IMR-90 (cell line): ENCODE data around the gene RNF144A. TPM values are rescaled to one million over a fixed set of nuclear protein-coding genes. Genes with fewer than 3 reads are reported as not detected.

Source experiments
- ATAC-seq: fragments of 200-7000 bp; cut with Tn5 transposase; 2 replicates; pipeline ENCODE4 v1.9.1; 2020; ENCODE audit warnings: low read depth, mild to moderate bottlenecking, moderate library complexity
- BruUV-seq: library from RNA; stranded (reverse); fragments of 400-500 nt; replicated peaks from 2 replicates; lab custom pipeline; 2021; lab: Mats Ljungman, UMichigan
- CTCF ChIA-PET: fragments of 300-600 bp; formaldehyde crosslinking; extraction: SDS; loops from one replicate; lab custom pipeline; 2021; ENCODE audit warnings: antibody characterized with exemption; lab: Yijun Ruan, JAX
- POLR2A ChIA-PET: fragments of 300-600 bp; sonication (Branson Sonifier 250); formaldehyde crosslinking; loops from one replicate; lab custom pipeline; 2022; ENCODE audit warnings: antibody characterized with exemption; ENCODE audit not compliant: unreplicated experiment; lab: Charles Lee
- DNase-seq: peaks from one replicate; pipeline ENCODE4 v3.0.0; 2013
- H2AFZ ChIP-seq: replicated peaks from 2 replicates; pipeline ENCODE3; 2013; ENCODE audit warnings: low read length, mild to moderate bottlenecking; ENCODE audit not compliant: poor library complexity
- H2AK5ac ChIP-seq: 2 replicates; pipeline ENCODE4 v1.6.1; 2013; ENCODE audit warnings: low read depth, low read length, inconsistent platforms
- H2AK9ac ChIP-seq: replicated peaks from 2 replicates; pipeline ENCODE3; 2013; ENCODE audit warnings: mild to moderate bottlenecking, low read depth, low read length, moderate library complexity; ENCODE audit not compliant: poor library complexity
- H2BK120ac ChIP-seq: 2 replicates; pipeline ENCODE4 v1.6.1; 2013; ENCODE audit warnings: low read depth, low read length, inconsistent platforms
- H2BK15ac ChIP-seq: 3 replicates; pipeline ENCODE4 v1.6.1; 2013; ENCODE audit warnings: low read depth, low read length, inconsistent platforms
- H2BK20ac ChIP-seq: 2 replicates; pipeline ENCODE4 v1.6.1; 2013; ENCODE audit warnings: low read depth, mild to moderate bottlenecking, inconsistent platforms, low read length, moderate library complexity
- H2BK5ac ChIP-seq: 2 replicates; pipeline ENCODE4 v1.6.1; 2013; ENCODE audit warnings: mild to moderate bottlenecking, low read depth, low read length, inconsistent platforms; ENCODE audit not compliant: poor library complexity, severe bottlenecking
- H3K14ac ChIP-seq: replicated peaks from 2 replicates; pipeline ENCODE4 v1.6.1; 2013; ENCODE audit warnings: low read depth, low read length, inconsistent platforms
- H3K18ac ChIP-seq: 2 replicates; pipeline ENCODE4 v1.6.1; 2013; ENCODE audit warnings: low read depth, low read length, control low read depth
- H3K23ac ChIP-seq: 2 replicates; pipeline ENCODE4 v1.6.1; 2013; ENCODE audit warnings: low read depth, low read length, inconsistent platforms
- H3K27ac ChIP-seq: 2 replicates; pipeline ENCODE4 v1.5.1; 2013; ENCODE audit warnings: mild to moderate bottlenecking, control low read depth, low read length; ENCODE audit not compliant: insufficient read depth
- H3K27me3 ChIP-seq: 2 replicates; pipeline ENCODE4 v1.6.1; 2013; ENCODE audit warnings: low read length; ENCODE audit not compliant: control insufficient read depth, insufficient read depth
- H3K36me3 ChIP-seq: 2 replicates; pipeline ENCODE4 v1.6.1; 2013; ENCODE audit warnings: low read length, mixed read lengths; ENCODE audit not compliant: control insufficient read depth, insufficient read depth
- H3K4ac ChIP-seq: 2 replicates; pipeline ENCODE4 v1.6.1; 2013; ENCODE audit warnings: low read depth, low read length, inconsistent platforms
- H3K4me1 ChIP-seq: 2 replicates; pipeline ENCODE4 v1.6.1; 2013; ENCODE audit warnings: low read length, mixed read lengths; ENCODE audit not compliant: control insufficient read depth, insufficient read depth
- H3K4me2 ChIP-seq: 2 replicates; pipeline ENCODE4 v1.6.1; 2013; ENCODE audit warnings: low read depth, mild to moderate bottlenecking, control low read depth, low read length, moderate library complexity
- H3K4me3 ChIP-seq: 2 replicates; pipeline ENCODE4 v1.5.1; 2013; ENCODE audit warnings: low read depth, mild to moderate bottlenecking, control low read depth, low read length, moderate library complexity; ENCODE audit not compliant: insufficient read depth
- H3K56ac ChIP-seq: 2 replicates; pipeline ENCODE4 v1.6.1; 2013; ENCODE audit warnings: low read length, inconsistent platforms; ENCODE audit not compliant: insufficient read depth; ENCODE audit errors: extremely low read depth
- H3K79me1 ChIP-seq, 2 experiments: 2 replicates each; pipeline ENCODE4 v1.6.1; 2013; ENCODE audit warnings: low read length in 2 of 2, inconsistent platforms in 1 of 2, low read depth in 1 of 2
- H3K9ac ChIP-seq: 2 replicates; pipeline ENCODE4 v1.6.1; 2013; ENCODE audit warnings: low read depth, low read length, control low read depth
- H3K9me1 ChIP-seq: 2 replicates; pipeline ENCODE4 v1.6.1; 2013; ENCODE audit warnings: low read length, inconsistent platforms; ENCODE audit not compliant: insufficient read depth
- H3K9me3 ChIP-seq: 2 replicates; pipeline ENCODE4 v1.6.1; 2013; ENCODE audit warnings: low read length; ENCODE audit not compliant: control insufficient read depth, insufficient read depth
- H4K20me1 ChIP-seq: 2 replicates; pipeline ENCODE4 v1.6.1; 2013; ENCODE audit warnings: low read length, inconsistent platforms; ENCODE audit not compliant: insufficient read depth
- H4K5ac ChIP-seq: 2 replicates; pipeline ENCODE4 v1.6.1; 2013; ENCODE audit warnings: mild to moderate bottlenecking, low read depth, low read length, control low read depth
- H4K8ac ChIP-seq, 2 experiments: 2 replicates each; pipeline ENCODE4 v1.6.1; 2013; ENCODE audit warnings: low read depth in 2 of 2, low read length in 2 of 2, control low read depth in 1 of 2, inconsistent platforms in 1 of 2
- H4K91ac ChIP-seq: 2 replicates; pipeline ENCODE4 v1.6.1; 2013; ENCODE audit warnings: low read depth, low read length, inconsistent platforms; ENCODE audit not compliant: insufficient read depth
- BHLHE40 ChIP-seq: fragments of 150-350 bp; IDR thresholded peaks from 2 replicates; pipeline ENCODE4 v1.6.1; 2016; ENCODE audit warnings: mild to moderate bottlenecking, low read depth, low read length
- CEBPB ChIP-seq: IDR thresholded peaks from 2 replicates; pipeline ENCODE4 v1.6.1; 2012; ENCODE audit warnings: low read depth, low read length, improper control_type of control experiment
- CHD1 ChIP-seq: IDR thresholded peaks from 2 replicates; pipeline ENCODE4 v1.6.1; 2012; ENCODE audit warnings: low read depth, low read length, improper control_type of control experiment
- FOS ChIP-seq: fragments of 150-350 bp; IDR thresholded peaks from 2 replicates; pipeline ENCODE4 v1.6.1; 2016; ENCODE audit warnings: low read depth, low read length
- MAFK ChIP-seq: IDR thresholded peaks from 2 replicates; pipeline ENCODE4 v1.6.1; 2012; ENCODE audit warnings: low read depth, low read length, improper control_type of control experiment
- MAZ ChIP-seq: IDR thresholded peaks from 2 replicates; pipeline ENCODE4 v1.6.1; 2012; ENCODE audit warnings: low read depth, mild to moderate bottlenecking, low read length, improper control_type of control experiment, moderate library complexity, borderline replicate concordance
- MXI1 ChIP-seq: IDR thresholded peaks from 2 replicates; pipeline ENCODE4 v1.6.1; 2012; ENCODE audit warnings: low read depth, mild to moderate bottlenecking, low read length, moderate library complexity, borderline replicate concordance
- NFE2L2 ChIP-seq: fragments of 150-350 bp; IDR thresholded peaks from 2 replicates; pipeline ENCODE4 v1.6.1; 2016; ENCODE audit warnings: low read depth, mild to moderate bottlenecking, low read length
- POLR2A ChIP-seq: IDR thresholded peaks from 2 replicates; pipeline ENCODE4 v1.6.1; 2012; ENCODE audit warnings: mild to moderate bottlenecking, low read depth, low read length
- RAD21 ChIP-seq: IDR thresholded peaks from 2 replicates; pipeline ENCODE4 v1.6.1; 2012; ENCODE audit warnings: low read length, improper control_type of control experiment
- RCOR1 ChIP-seq: IDR thresholded peaks from 2 replicates; pipeline ENCODE4 v1.6.1; 2012; ENCODE audit warnings: mild to moderate bottlenecking, low read length, improper control_type of control experiment; ENCODE audit not compliant: insufficient replicate concordance
- RFX5 ChIP-seq: IDR thresholded peaks from 2 replicates; pipeline ENCODE4 v1.8.0; 2012; ENCODE audit warnings: low read depth, mild to moderate bottlenecking, low read length, moderate library complexity
- SMC3 ChIP-seq: fragments of 150-350 bp; IDR thresholded peaks from 2 replicates; pipeline ENCODE4 v1.6.1; 2016; ENCODE audit warnings: low read depth, mild to moderate bottlenecking, antibody characterized with exemption, low read length, moderate library complexity
- WGBS, 2 experiments: methylation state at CpG; one replicate each; pipeline versions ENCODE4 v1.1.5 to v1.1.7; 2013; ENCODE audit warnings: missing lambda C conversion rate in 2 of 2; ENCODE audit not compliant: insufficient read length in 1 of 2; ENCODE audit errors: extremely low coverage in 2 of 2; 5-methylcytosine and 5-hydroxymethylcytosine counted together
- dilution Hi-C: fragments of 300-500 bp; cut with HindIII; formaldehyde crosslinking; loops from one replicate; pipeline ENCODE4 v1.14.3; 2018; ENCODE audit warnings: low sequenced_read_pairs; ENCODE audit not compliant: unreplicated experiment
- in situ Hi-C: fragments of 300-500 bp; cut with MboI; formaldehyde crosslinking; loops from 3 replicates; pipeline ENCODE4 v1.14.3; 2019; ENCODE audit warnings: low sequenced_read_pairs, inconsistent platforms, mixed read lengths
- intact Hi-C: fragments of 100-400 bp; cut with micrococcal nuclease; formaldehyde crosslinking; loops from 2 replicates; pipeline ENCODE4 v1.10.0; 2022
- polyA plus RNA-seq, 3 experiments: library from polyadenylated mRNA; depleted of rRNA; stranded (reverse); fragments of >200 nt; gene quantifications; 2 replicates each; pipeline ENCODE4 v1.2.3, GENCODE V29; 2012; ENCODE audit warnings: low replicate concordance in 1 of 3
- total RNA-seq: library from RNA; depleted of rRNA; stranded (reverse); fragments of >200 nt; gene quantifications from 2 replicates; pipeline ENCODE4 v1.2.3, GENCODE V29; 2012
- TF ChIP-seq, protein P1 (sequence below): fragments of 150-350 bp; IDR thresholded peaks from 2 replicates; pipeline ENCODE4 v1.6.1; 2016; ENCODE audit warnings: low read depth, mild to moderate bottlenecking, low read length, moderate library complexity, borderline replicate concordance
- TF ChIP-seq, protein P2 (sequence below): conservative IDR thresholded peaks from 2 replicates; pipeline ENCODE4 v1.5.1; 2012; ENCODE audit warnings: mild to moderate bottlenecking, low read depth, low read length, improper control_type of control experiment
- TF ChIP-seq, protein P3 (sequence below): fragments of 150-350 bp; IDR thresholded peaks from 2 replicates; pipeline ENCODE4 v1.6.1; 2017; ENCODE audit warnings: mild to moderate bottlenecking, antibody characterized with exemption, low read length, low read depth

RNF144A gene
- total and polyA plus RNA-seq, 2 of the 4 experiments (the other 2 are of a cell fraction) = 0.18 to 0.26 TPM

DNA sequence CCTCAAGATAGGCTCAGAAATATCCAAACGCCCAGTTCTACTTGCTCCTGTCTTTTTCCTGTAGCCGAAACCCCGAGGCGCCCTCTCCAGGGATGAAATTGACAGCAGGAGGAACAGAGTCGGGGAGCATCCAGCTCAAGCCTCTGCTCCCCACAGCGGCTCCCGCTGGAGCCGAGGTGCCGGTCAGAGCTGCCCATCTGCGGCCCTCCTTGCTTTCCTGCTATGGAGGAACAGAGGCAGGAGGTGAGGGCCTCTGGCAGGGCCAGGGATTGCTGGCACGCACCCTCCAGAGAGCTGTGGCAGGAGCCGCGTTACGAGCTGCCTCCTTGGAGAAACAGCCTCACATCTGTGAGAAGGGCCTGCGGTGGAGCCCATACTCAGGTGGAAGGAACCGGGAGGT lies 172.1 kb downstream of the RNF144A start:
- Histone ChIP-seq H3K23ac (no peak overlapping the region), H2BK5ac (no peak overlapping the region), H3K14ac (no peak overlapping the region), H3K4me1 (no peaks in the 10 kb centered on the region), H2AFZ (no peak overlapping the region), H3K4me2 (no peak overlapping the region), H3K27me3 (no peaks in the 10 kb centered on the region; the same call in 1 of the 2 replicates), H3K9me1 (no peaks in the 10 kb centered on the region), H3K36me3 (no peaks in the 10 kb centered on the region), H3K9me3 (no peaks in the 10 kb centered on the region), H3K56ac (no peak overlapping the region), H3K79me1 (no peaks in the 10 kb centered on the region), H2BK120ac (no peak overlapping the region), H4K91ac (no peak overlapping the region), H3K9ac (no peak overlapping the region), H2AK9ac (no peak overlapping the region), H2AK5ac (no peak overlapping the region), H4K5ac (no peak overlapping the region), H2BK20ac (no peak overlapping the region), H3K18ac (no peak overlapping the region), H2BK15ac (no peak overlapping the region), H4K8ac (no peak overlapping the region), H3K4ac (no peak overlapping the region), H3K4me3 (no peak overlapping the region), H3K27ac (no peak overlapping the region), H4K20me1 (no peaks in the 10 kb centered on the region)
- 80% methylated on average over 3 of the region's 16 CpGs; no CpG with 5 or more reads in 1 of the 2 experiments for WGBS, 2 experiments
- in situ Hi-C loops = no loop called here
- TF ChIP-seq, protein P1, sequence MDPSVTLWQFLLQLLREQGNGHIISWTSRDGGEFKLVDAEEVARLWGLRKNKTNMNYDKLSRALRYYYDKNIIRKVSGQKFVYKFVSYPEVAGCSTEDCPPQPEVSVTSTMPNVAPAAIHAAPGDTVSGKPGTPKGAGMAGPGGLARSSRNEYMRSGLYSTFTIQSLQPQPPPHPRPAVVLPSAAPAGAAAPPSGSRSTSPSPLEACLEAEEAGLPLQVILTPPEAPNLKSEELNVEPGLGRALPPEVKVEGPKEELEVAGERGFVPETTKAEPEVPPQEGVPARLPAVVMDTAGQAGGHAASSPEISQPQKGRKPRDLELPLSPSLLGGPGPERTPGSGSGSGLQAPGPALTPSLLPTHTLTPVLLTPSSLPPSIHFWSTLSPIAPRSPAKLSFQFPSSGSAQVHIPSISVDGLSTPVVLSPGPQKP = no peak
- TF ChIP-seq MAZ (no peak), MXI1 (no peak), POLR2A (no peak), MAFK (no peak), RAD21 (no peak), FOS (no peak), CHD1 (no peak), CEBPB (no peak), NFE2L2 (no peak), RFX5 (no peak), SMC3 (no peak), BHLHE40 (no peak), RCOR1 (no peak)
- TF ChIP-seq, protein P2, sequence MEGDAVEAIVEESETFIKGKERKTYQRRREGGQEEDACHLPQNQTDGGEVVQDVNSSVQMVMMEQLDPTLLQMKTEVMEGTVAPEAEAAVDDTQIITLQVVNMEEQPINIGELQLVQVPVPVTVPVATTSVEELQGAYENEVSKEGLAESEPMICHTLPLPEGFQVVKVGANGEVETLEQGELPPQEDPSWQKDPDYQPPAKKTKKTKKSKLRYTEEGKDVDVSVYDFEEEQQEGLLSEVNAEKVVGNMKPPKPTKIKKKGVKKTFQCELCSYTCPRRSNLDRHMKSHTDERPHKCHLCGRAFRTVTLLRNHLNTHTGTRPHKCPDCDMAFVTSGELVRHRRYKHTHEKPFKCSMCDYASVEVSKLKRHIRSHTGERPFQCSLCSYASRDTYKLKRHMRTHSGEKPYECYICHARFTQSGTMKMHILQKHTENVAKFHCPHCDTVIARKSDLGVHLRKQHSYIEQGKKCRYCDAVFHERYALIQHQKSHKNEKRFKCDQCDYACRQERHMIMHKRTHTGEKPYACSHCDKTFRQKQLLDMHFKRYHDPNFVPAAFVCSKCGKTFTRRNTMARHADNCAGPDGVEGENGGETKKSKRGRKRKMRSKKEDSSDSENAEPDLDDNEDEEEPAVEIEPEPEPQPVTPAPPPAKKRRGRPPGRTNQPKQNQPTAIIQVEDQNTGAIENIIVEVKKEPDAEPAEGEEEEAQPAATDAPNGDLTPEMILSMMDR = no peak
- TF ChIP-seq, protein P3, sequence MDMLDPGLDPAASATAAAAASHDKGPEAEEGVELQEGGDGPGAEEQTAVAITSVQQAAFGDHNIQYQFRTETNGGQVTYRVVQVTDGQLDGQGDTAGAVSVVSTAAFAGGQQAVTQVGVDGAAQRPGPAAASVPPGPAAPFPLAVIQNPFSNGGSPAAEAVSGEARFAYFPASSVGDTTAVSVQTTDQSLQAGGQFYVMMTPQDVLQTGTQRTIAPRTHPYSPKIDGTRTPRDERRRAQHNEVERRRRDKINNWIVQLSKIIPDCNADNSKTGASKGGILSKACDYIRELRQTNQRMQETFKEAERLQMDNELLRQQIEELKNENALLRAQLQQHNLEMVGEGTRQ = no peak
- dilution Hi-C loops = no loop called here
- ChIA-PET CTCF (no interaction called here), POLR2A (no interaction called here)
- BruUV-seq = no TSS peak
- intact Hi-C loops = no loop called here
- no peak for DNase-seq
- no peak for ATAC-seq
